Keratinocyte (primary cell): ENCODE results near the gene CBL.

ENCODE experiments used
- EZH2 ChIP-seq: IDR thresholded peaks from one replicate; pipeline ENCODE4 v1.6.1; 2012; ENCODE audit warnings: inconsistent platforms, mild to moderate bottlenecking, low read length, moderate library complexity
- TF ChIP-seq, protein P1 (sequence below), 3 experiments: IDR thresholded peaks in 1 of 3; conservative IDR thresholded peaks in 1 of 3; optimal IDR thresholded peaks in 1 of 3; 2 replicates in 2 of 3; 3 replicates in 1 of 3; pipeline versions ENCODE3 to v1.5.1; 2011; ENCODE audit warnings: low read length in 3 of 3, mild to moderate bottlenecking in 3 of 3, moderate library complexity in 2 of 3, control low read depth in 1 of 3, inconsistent platforms in 1 of 3; ENCODE audit not compliant: insufficient read depth in 2 of 3; ENCODE audit errors: extremely low read depth in 1 of 3

DNA sequence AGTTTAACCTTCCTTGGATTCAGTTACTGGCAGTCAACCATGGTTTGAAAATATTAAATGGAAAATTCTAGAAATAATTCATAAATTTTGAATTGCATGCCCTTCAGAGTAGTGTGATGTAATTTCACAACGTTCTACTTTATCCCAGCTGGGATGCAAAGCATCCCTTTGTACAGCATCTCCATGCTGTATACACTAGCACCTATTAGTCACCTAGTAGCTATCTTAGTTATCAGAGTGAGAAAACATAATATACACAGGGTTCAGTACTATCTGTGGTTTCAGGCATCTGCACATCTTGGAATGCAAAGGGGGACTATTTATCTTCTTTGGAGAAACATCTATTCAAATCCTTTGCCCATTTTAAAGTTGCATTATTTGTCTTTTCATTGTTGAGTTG is 30.8 kb downstream of the CBL start:
- TF ChIP-seq, protein P1, sequence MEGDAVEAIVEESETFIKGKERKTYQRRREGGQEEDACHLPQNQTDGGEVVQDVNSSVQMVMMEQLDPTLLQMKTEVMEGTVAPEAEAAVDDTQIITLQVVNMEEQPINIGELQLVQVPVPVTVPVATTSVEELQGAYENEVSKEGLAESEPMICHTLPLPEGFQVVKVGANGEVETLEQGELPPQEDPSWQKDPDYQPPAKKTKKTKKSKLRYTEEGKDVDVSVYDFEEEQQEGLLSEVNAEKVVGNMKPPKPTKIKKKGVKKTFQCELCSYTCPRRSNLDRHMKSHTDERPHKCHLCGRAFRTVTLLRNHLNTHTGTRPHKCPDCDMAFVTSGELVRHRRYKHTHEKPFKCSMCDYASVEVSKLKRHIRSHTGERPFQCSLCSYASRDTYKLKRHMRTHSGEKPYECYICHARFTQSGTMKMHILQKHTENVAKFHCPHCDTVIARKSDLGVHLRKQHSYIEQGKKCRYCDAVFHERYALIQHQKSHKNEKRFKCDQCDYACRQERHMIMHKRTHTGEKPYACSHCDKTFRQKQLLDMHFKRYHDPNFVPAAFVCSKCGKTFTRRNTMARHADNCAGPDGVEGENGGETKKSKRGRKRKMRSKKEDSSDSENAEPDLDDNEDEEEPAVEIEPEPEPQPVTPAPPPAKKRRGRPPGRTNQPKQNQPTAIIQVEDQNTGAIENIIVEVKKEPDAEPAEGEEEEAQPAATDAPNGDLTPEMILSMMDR (optimal IDR thresholded peaks at IDR 0.05 in 1 of 3, IDR thresholded peaks at IDR 0.05 in 1 of 3, conservative IDR thresholded peaks at IDR 0.05 in 1 of 3; ENCODE audit: extremely low read depth in 1 of 3, insufficient read depth in 2 of 3, low read length in 3 of 3): no peak
- no peak for TF ChIP-seq EZH2
